ENCODE data around the gene MTX3. TPM values are rescaled to one million over a fixed set of nuclear protein-coding genes. Genes with fewer than 3 reads are reported as not detected.

Gene MTX3
- total and polyA plus RNA-seq, 4 donors = 2.3 to 7.6 (median 4.4) TPM

GRCh38 chr5:80031109-80031508, 40.0 kb upstream of the MTX3 start (continued):
- TF ChIP-seq, protein P1, sequence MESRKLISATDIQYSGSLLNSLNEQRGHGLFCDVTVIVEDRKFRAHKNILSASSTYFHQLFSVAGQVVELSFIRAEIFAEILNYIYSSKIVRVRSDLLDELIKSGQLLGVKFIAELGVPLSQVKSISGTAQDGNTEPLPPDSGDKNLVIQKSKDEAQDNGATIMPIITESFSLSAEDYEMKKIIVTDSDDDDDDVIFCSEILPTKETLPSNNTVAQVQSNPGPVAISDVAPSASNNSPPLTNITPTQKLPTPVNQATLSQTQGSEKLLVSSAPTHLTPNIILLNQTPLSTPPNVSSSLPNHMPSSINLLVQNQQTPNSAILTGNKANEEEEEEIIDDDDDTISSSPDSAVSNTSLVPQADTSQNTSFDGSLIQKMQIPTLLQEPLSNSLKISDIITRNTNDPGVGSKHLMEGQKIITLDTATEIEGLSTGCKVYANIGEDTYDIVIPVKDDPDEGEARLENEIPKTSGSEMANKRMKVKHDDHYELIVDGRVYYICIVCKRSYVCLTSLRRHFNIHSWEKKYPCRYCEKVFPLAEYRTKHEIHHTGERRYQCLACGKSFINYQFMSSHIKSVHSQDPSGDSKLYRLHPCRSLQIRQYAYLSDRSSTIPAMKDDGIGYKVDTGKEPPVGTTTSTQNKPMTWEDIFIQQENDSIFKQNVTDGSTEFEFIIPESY (IDR thresholded peaks at IDR 0.05) = no peak
- TF ChIP-seq RXRA (IDR thresholded peaks at IDR 0.05) (no peak), JUND (IDR thresholded peaks at IDR 0.05) (no peak), NR2F2 (IDR thresholded peaks at IDR 0.05) (no peak), EGR1 (IDR thresholded peaks at IDR 0.05; ENCODE audit: low read depth in 2 of 2) (no peak), GABPA (IDR thresholded peaks at IDR 0.05 in 1 of 2, conservative IDR thresholded peaks at IDR 0.05 in 1 of 2) (no peak), YY1 (IDR thresholded peaks at IDR 0.05) (no peak)

DNA sequence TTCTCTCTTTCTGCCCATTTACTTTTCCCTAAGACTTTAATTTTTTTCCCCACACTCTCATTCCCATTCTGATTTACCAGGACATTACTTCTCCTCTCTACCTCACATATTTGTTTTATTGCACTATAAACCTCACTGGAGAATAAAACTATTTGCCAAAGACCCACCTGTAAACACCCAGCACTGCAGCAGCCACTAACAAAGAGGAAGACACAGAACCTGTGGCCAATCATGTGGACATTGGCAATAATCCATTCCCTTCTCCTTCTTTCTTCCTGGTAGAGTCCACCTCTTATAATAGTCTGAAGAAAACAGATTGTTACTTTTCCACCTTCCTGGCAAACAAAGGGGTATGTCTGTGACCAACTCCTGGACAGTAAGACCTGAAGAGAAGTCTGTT, 35.8 kb upstream of the MTX3 start:
- H3K4me3 ChIP-seq (ENCODE audit: low read depth in 1 of 3, low read length in 3 of 3) = no peak overlapping the region
- no peaks in the 10 kb centered on the region for H3K36me3 ChIP-seq (ENCODE audit: control insufficient read depth in 4 of 4, insufficient read depth in 3 of 4, low read depth in 1 of 4, low read length in 3 of 4)
- TF ChIP-seq GABPA (IDR thresholded peaks at IDR 0.05 in 1 of 2, conservative IDR thresholded peaks at IDR 0.05 in 1 of 2) (no peak), RAD21 (IDR thresholded peaks at IDR 0.05) (no peak), CTCF (IDR thresholded peaks at IDR 0.05; ENCODE audit: low read depth, low read length, missing input control) (no peak), FOXA1 (IDR thresholded peaks at IDR 0.05) (no peak), SP1 (IDR thresholded peaks at IDR 0.05) (no peak), RXRA (IDR thresholded peaks at IDR 0.05) (no peak), JUND (IDR thresholded peaks at IDR 0.05) (no peak), EGR1 (IDR thresholded peaks at IDR 0.05; ENCODE audit: low read depth in 2 of 2) (no peak), YY1 (IDR thresholded peaks at IDR 0.05) (no peak), FOXA2 (IDR thresholded peaks at IDR 0.05) (no peak), TAF1 (conservative IDR thresholded peaks at IDR 0.05) (no peak), NR2F2 (IDR thresholded peaks at IDR 0.05) (no peak), HNF4A (conservative IDR thresholded peaks at IDR 0.05) (no peak), ATF3 (IDR thresholded peaks at IDR 0.05) (no peak), HNF4G (IDR thresholded peaks at IDR 0.05) (no peak), REST (IDR thresholded peaks at IDR 0.05) (no peak)
- TF ChIP-seq, protein P2, sequence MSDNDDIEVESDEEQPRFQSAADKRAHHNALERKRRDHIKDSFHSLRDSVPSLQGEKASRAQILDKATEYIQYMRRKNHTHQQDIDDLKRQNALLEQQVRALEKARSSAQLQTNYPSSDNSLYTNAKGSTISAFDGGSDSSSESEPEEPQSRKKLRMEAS (IDR thresholded peaks at IDR 0.05) = no peak
- TF ChIP-seq, protein P1 (IDR thresholded peaks at IDR 0.05) = no peak
- H3K27me3 ChIP-seq (ENCODE audit: control insufficient read depth in 4 of 4, insufficient read depth in 4 of 4, low read length in 3 of 4) = no peaks in the 10 kb centered on the region
- no peak overlapping the region for H3K27ac ChIP-seq (ENCODE audit: low read depth in 1 of 2, low read length in 2 of 2)
- H3K9me3 ChIP-seq (ENCODE audit: control insufficient read depth in 4 of 4, low read length in 3 of 4) = no peaks in the 10 kb centered on the region
- H3K9ac ChIP-seq (ENCODE audit: low read depth in 1 of 2, low read length in 2 of 2) = no peak overlapping the region
- no peaks in the 10 kb centered on the region for H3K4me1 ChIP-seq (ENCODE audit: control insufficient read depth in 4 of 4, insufficient read depth in 4 of 4, low read length in 3 of 4)
- DNase-seq (ENCODE audit: low spot score) = no peak
